ENCODE results near the gene ANLN.
"Not testable (repeated sequence)": the region's sequence is repeated elsewhere in the genome, so short reads cannot be mapped to it uniquely, and the experiment has no call there.

Gene ANLN

GRCh38 chr7:36379831-36380504 is 9.7 kb upstream of the ANLN start:
- H3K4me3 ChIP-seq (ENCODE audit: low read depth, low read length): no peak overlapping the region
- TF ChIP-seq CTCF (conservative IDR thresholded peaks at IDR 0.05; ENCODE audit: low read depth, low read length): no peak
- DNase-seq (ENCODE audit: low read depth): no peak

GRCh38 chr7:36381056-36381455 is 8.6 kb upstream of the ANLN start:
- H3K4me3 ChIP-seq (ENCODE audit: low read depth, low read length): no peak overlapping the region
- TF ChIP-seq CTCF (conservative IDR thresholded peaks at IDR 0.05; ENCODE audit: low read depth, low read length): no peak
- no peak for DNase-seq (ENCODE audit: low read depth)

- not testable (repeated sequence) for H3K4me3 ChIP-seq (ENCODE audit: low read depth, low read length); DNase-seq (ENCODE audit: low read depth)
Measured at GRCh38 chr7:36383284-36383683, 6.4 kb upstream of the ANLN start.

- not testable (repeated sequence) for DNase-seq (ENCODE audit: low read depth); H3K4me3 ChIP-seq (ENCODE audit: low read depth, low read length)
Measured at GRCh38 chr7:36385646-36386045, 4.0 kb upstream of the ANLN start.

- no peak overlapping the region for H3K4me3 ChIP-seq (ENCODE audit: low read depth, low read length)
- no peak for TF ChIP-seq CTCF (conservative IDR thresholded peaks at IDR 0.05; ENCODE audit: low read depth, low read length)
- no peak for DNase-seq (ENCODE audit: low read depth)
Measured at GRCh38 chr7:36387435-36388231, 2.0 kb upstream of the ANLN start.

GRCh38 chr7:36388423-36388822 is 1.2 kb upstream of the ANLN start:
- no peak for TF ChIP-seq CTCF (conservative IDR thresholded peaks at IDR 0.05; ENCODE audit: low read depth, low read length)
- no peak for DNase-seq (ENCODE audit: low read depth)
- H3K4me3 ChIP-seq (ENCODE audit: low read depth, low read length): no peak overlapping the region

- TF ChIP-seq CTCF (conservative IDR thresholded peaks at IDR 0.05; ENCODE audit: low read depth, low read length): no peak
- peak; percentile 87 for DNase-seq (ENCODE audit: low read depth)
- H3K4me3 ChIP-seq (ENCODE audit: low read depth, low read length): peak overlapping the region; percentile 65
Measured at GRCh38 chr7:36390199-36391090, 783 bp downstream of the ANLN start.
